Neural cell (in vitro differentiated cells): ENCODE data around the gene SPRR1A. TPM values are rescaled to one million over a fixed set of nuclear protein-coding genes. Genes with fewer than 3 reads are reported as not detected.

Experiments used
- H2AFZ ChIP-seq: fragments of 200-600, 300-800 bp; sonication (generic), shearing (Covaris generic); 2 replicates; pipeline ENCODE4 v1.6.0; 2014; ENCODE audit warnings: low read depth, mild to moderate bottlenecking, antibody characterized with exemption, low read length, moderate library complexity
- H3F3A ChIP-seq: fragments of 200-600 bp; shearing (Covaris generic); 2 replicates; pipeline ENCODE4 v1.6.1; 2016; ENCODE audit warnings: mild to moderate bottlenecking, moderate library complexity, mixed read lengths, antibody characterized with exemption, low read length; ENCODE audit not compliant: insufficient read depth, poor library complexity, severe bottlenecking
- H3K27ac ChIP-seq: fragments of 200-600, 300-800 bp; sonication (generic), shearing (Covaris generic); 2 replicates; pipeline ENCODE4 v1.5.1; 2014; ENCODE audit warnings: mild to moderate bottlenecking, low read length, moderate library complexity
- H3K27me3 ChIP-seq: fragments of 300-800, 200-600 bp; sonication (generic), shearing (Covaris generic); 2 replicates; pipeline ENCODE4 v1.6.0; 2014; ENCODE audit warnings: mild to moderate bottlenecking, low read depth, low read length, moderate library complexity; ENCODE audit not compliant: insufficient read depth
- H3K36me3 ChIP-seq: fragments of 300-800, 200-600 bp; sonication (generic), shearing (Covaris generic); 2 replicates; pipeline ENCODE4 v1.5.1; 2014; ENCODE audit warnings: mild to moderate bottlenecking, antibody characterized with exemption, low read length, moderate library complexity; ENCODE audit not compliant: insufficient read depth
- H3K4me2 ChIP-seq: fragments of 300-800, 200-600 bp; sonication (generic), shearing (Covaris generic); 2 replicates; pipeline ENCODE4 v1.6.0; 2014; ENCODE audit warnings: mild to moderate bottlenecking, low read length
- H3K4me3 ChIP-seq: fragments of 300-800, 200-600 bp; sonication (generic), shearing (Covaris generic); 2 replicates; pipeline ENCODE4 v1.5.1; 2014; ENCODE audit warnings: mild to moderate bottlenecking, low read length, moderate library complexity
- H3K79me2 ChIP-seq: fragments of 200-600 bp; shearing (Covaris generic); replicated peaks from 2 replicates; pipeline ENCODE4 v1.6.0; 2014; ENCODE audit warnings: mild to moderate bottlenecking, low read length, moderate library complexity; ENCODE audit not compliant: insufficient read depth
- H3K9ac ChIP-seq: fragments of 300-800, 200-600 bp; sonication (generic), shearing (Covaris generic); 2 replicates; pipeline ENCODE4 v1.6.1; 2016; ENCODE audit warnings: mild to moderate bottlenecking, low read length, mixed read lengths
- H3K9me2 ChIP-seq: fragments of 200-600 bp; shearing (Covaris generic); 2 replicates; pipeline ENCODE4 v1.6.1; 2016; ENCODE audit warnings: mild to moderate bottlenecking, low read length, mixed read lengths; ENCODE audit not compliant: insufficient read depth
- H3K9me3 ChIP-seq: fragments of 200-600, 300-800 bp; sonication (generic), shearing (Covaris generic); 2 replicates; pipeline ENCODE4 v1.6.1; 2016; ENCODE audit warnings: mild to moderate bottlenecking, mixed run types, low read length, moderate library complexity, mixed read lengths
- H4K20me1 ChIP-seq: fragments of 200-600 bp; shearing (Covaris generic); 2 replicates; pipeline ENCODE4 v1.6.1; 2016; ENCODE audit warnings: mild to moderate bottlenecking, mixed run types; ENCODE audit not compliant: insufficient read depth
- EP300 ChIP-seq: fragments of 450-650 bp; conservative IDR thresholded peaks from 2 replicates; pipeline ENCODE4 v1.6.1; 2014; ENCODE audit warnings: antibody characterized with exemption, mild to moderate bottlenecking, moderate library complexity; ENCODE audit not compliant: poor library complexity, severe bottlenecking
- EZH2 ChIP-seq: fragments of 200-600, 300-800 bp; shearing (Covaris generic), sonication (generic); IDR thresholded peaks from 2 replicates; pipeline ENCODE4 v1.6.1; 2014; ENCODE audit warnings: antibody characterized with exemption, low read length, borderline replicate concordance, mild to moderate bottlenecking; ENCODE audit not compliant: insufficient read depth, poor library complexity, severe bottlenecking
- POLR2AphosphoS5 ChIP-seq: IDR thresholded peaks from 2 replicates; pipeline ENCODE4 v1.6.1; 2012
- RAD21 ChIP-seq: fragments of 450-650 bp; conservative IDR thresholded peaks from 2 replicates; pipeline ENCODE4 v1.6.1; 2014; ENCODE audit warnings: antibody characterized with exemption, mild to moderate bottlenecking, moderate library complexity
- SMC3 ChIP-seq: fragments of 450-650 bp; conservative IDR thresholded peaks from 2 replicates; pipeline ENCODE4 v1.6.1; 2014; ENCODE audit warnings: antibody characterized with exemption, mild to moderate bottlenecking, moderate library complexity; ENCODE audit not compliant: poor library complexity
- TAF1 ChIP-seq: IDR thresholded peaks from 2 replicates; pipeline ENCODE4 v1.6.1; 2012; ENCODE audit warnings: low read depth
- polyA plus RNA-seq: library from polyadenylated mRNA; depleted of rRNA; stranded (reverse); fragments of >200 nt; gene quantifications from 2 replicates; pipeline ENCODE4 v1.2.3, GENCODE V29; 2014
- TF ChIP-seq, protein P1 (sequence below): IDR thresholded peaks from 2 replicates; pipeline ENCODE4 v1.6.1; 2012; ENCODE audit warnings: borderline replicate concordance
- TF ChIP-seq, protein P2 (sequence below): fragments of 450-650 bp; IDR thresholded peaks from 2 replicates; pipeline ENCODE4 v1.5.1; 2014; ENCODE audit warnings: antibody characterized with exemption, mild to moderate bottlenecking, moderate library complexity; ENCODE audit not compliant: poor library complexity, severe bottlenecking

Gene SPRR1A
- polyA plus RNA-seq, 1 donor from 2014 or later = not detected

DNA sequence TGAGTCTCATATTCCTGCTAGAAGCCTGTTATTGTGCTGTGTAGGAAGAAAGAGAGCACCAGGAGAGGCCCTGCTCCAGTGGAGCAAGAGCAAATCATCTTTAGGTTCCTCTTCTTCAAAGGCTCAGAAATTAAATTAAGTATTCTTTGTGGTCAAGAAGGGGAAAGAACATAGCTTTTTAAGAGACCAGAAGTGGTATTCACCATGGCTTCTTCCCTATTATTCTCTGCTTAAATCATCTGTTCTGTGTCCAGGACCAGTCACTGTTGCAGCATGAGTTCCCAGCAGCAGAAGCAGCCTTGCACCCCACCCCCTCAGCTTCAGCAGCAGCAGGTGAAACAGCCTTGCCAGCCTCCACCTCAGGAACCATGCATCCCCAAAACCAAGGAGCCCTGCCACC lies 48.2 kb downstream of the SPRR1A start:
- H4K20me1 ChIP-seq = no peaks in the 10 kb centered on the region
- H3K79me2 ChIP-seq = no peaks in the 10 kb centered on the region
- no peak overlapping the region for H3K4me2 ChIP-seq
- no peak overlapping the region for H3K27ac ChIP-seq
- H3K4me3 ChIP-seq = no peak overlapping the region
- no peaks in the 10 kb centered on the region for H3K36me3 ChIP-seq
- no peaks in the 10 kb centered on the region for H3K9me2 ChIP-seq
- no peak overlapping the region for H3K9ac ChIP-seq
- H3K9me3 ChIP-seq = no peaks in the 10 kb centered on the region
- no peaks in the 10 kb centered on the region for H3K27me3 ChIP-seq
- TF ChIP-seq, protein P1, sequence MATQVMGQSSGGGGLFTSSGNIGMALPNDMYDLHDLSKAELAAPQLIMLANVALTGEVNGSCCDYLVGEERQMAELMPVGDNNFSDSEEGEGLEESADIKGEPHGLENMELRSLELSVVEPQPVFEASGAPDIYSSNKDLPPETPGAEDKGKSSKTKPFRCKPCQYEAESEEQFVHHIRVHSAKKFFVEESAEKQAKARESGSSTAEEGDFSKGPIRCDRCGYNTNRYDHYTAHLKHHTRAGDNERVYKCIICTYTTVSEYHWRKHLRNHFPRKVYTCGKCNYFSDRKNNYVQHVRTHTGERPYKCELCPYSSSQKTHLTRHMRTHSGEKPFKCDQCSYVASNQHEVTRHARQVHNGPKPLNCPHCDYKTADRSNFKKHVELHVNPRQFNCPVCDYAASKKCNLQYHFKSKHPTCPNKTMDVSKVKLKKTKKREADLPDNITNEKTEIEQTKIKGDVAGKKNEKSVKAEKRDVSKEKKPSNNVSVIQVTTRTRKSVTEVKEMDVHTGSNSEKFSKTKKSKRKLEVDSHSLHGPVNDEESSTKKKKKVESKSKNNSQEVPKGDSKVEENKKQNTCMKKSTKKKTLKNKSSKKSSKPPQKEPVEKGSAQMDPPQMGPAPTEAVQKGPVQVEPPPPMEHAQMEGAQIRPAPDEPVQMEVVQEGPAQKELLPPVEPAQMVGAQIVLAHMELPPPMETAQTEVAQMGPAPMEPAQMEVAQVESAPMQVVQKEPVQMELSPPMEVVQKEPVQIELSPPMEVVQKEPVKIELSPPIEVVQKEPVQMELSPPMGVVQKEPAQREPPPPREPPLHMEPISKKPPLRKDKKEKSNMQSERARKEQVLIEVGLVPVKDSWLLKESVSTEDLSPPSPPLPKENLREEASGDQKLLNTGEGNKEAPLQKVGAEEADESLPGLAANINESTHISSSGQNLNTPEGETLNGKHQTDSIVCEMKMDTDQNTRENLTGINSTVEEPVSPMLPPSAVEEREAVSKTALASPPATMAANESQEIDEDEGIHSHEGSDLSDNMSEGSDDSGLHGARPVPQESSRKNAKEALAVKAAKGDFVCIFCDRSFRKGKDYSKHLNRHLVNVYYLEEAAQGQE = no peak
- no peak for TF ChIP-seq POLR2AphosphoS5
- TF ChIP-seq EP300 = no peak
- no peak for TF ChIP-seq TAF1
- no peak for TF ChIP-seq EZH2
- TF ChIP-seq SMC3 = no peak
- TF ChIP-seq, protein P2, sequence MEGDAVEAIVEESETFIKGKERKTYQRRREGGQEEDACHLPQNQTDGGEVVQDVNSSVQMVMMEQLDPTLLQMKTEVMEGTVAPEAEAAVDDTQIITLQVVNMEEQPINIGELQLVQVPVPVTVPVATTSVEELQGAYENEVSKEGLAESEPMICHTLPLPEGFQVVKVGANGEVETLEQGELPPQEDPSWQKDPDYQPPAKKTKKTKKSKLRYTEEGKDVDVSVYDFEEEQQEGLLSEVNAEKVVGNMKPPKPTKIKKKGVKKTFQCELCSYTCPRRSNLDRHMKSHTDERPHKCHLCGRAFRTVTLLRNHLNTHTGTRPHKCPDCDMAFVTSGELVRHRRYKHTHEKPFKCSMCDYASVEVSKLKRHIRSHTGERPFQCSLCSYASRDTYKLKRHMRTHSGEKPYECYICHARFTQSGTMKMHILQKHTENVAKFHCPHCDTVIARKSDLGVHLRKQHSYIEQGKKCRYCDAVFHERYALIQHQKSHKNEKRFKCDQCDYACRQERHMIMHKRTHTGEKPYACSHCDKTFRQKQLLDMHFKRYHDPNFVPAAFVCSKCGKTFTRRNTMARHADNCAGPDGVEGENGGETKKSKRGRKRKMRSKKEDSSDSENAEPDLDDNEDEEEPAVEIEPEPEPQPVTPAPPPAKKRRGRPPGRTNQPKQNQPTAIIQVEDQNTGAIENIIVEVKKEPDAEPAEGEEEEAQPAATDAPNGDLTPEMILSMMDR = no peak
- H3F3A ChIP-seq = no peaks in the 10 kb centered on the region
- no peak overlapping the region for H2AFZ ChIP-seq

- Histone ChIP-seq H4K20me1 (no peaks in the 10 kb centered on the region), H3K79me2 (no peaks in the 10 kb centered on the region), H3K27me3 (no peaks in the 10 kb centered on the region), H3K4me3 (no peak overlapping the region), H3K4me2 (no peak overlapping the region), H3K9me2 (no peaks in the 10 kb centered on the region), H3K9ac (no peak overlapping the region), H3F3A (no peaks in the 10 kb centered on the region), H3K36me3 (no peaks in the 10 kb centered on the region), H3K9me3 (no peaks in the 10 kb centered on the region), H3K27ac (no peak overlapping the region), H2AFZ (no peak overlapping the region)
- TF ChIP-seq EP300 (no peak), SMC3 (no peak), EZH2 (no peak), RAD21 (no peak)
- TF ChIP-seq, protein P1 = no peak
- TF ChIP-seq, protein P2 = no peak
Measured at GRCh38 chr1:153032677-153033308, 48.9 kb downstream of the SPRR1A start.
